Mesendoderm (in vitro differentiated cells): Measurements from ENCODE around the gene PLA2G6.

Experiments used
- DNase-seq: peaks from one replicate; pipeline ENCODE4 v3.0.0; 2013
- H2AK5ac ChIP-seq: 2 replicates; pipeline ENCODE4 v1.6.1; 2013; ENCODE audit warnings: low read length, inconsistent platforms
- H2BK120ac ChIP-seq: 2 replicates; pipeline ENCODE4 v1.6.1; 2013; ENCODE audit warnings: low read depth, mild to moderate bottlenecking, low read length, moderate library complexity, mixed read lengths
- H2BK15ac ChIP-seq: replicated peaks from 2 replicates; pipeline ENCODE4 v1.6.1; 2013; ENCODE audit warnings: low read depth, mild to moderate bottlenecking, moderate library complexity
- H2BK5ac ChIP-seq: 2 replicates; pipeline ENCODE4 v1.6.1; 2013; ENCODE audit warnings: low read length, inconsistent platforms
- H3K18ac ChIP-seq: 2 replicates; pipeline ENCODE4 v1.6.1; 2013; ENCODE audit warnings: mild to moderate bottlenecking, low read length, mixed read lengths
- H3K23ac ChIP-seq: one replicate; pipeline ENCODE4 v1.6.1; 2013; ENCODE audit warnings: low read length
- H3K27ac ChIP-seq: 2 replicates; pipeline ENCODE4 v1.5.1; 2013; ENCODE audit warnings: low read depth, mild to moderate bottlenecking, inconsistent platforms, low read length, moderate library complexity
- H3K27me3 ChIP-seq: 2 replicates; pipeline ENCODE4 v1.6.1; 2013; ENCODE audit warnings: low read length, control low read depth, mild to moderate bottlenecking, inconsistent platforms; ENCODE audit not compliant: insufficient read depth, poor library complexity
- H3K36me3 ChIP-seq: 2 replicates; pipeline ENCODE4 v1.6.1; 2013; ENCODE audit warnings: low read length, inconsistent platforms; ENCODE audit not compliant: control insufficient read depth, insufficient read depth
- H3K4ac ChIP-seq: one replicate; pipeline ENCODE4 v1.6.1; 2013; ENCODE audit warnings: low read depth, mild to moderate bottlenecking, low read length, moderate library complexity
- H3K4me1 ChIP-seq: 2 replicates; pipeline ENCODE4 v1.6.1; 2013; ENCODE audit warnings: low read depth, low read length, inconsistent platforms; ENCODE audit not compliant: control insufficient read depth
- H3K4me2 ChIP-seq: 2 replicates; pipeline ENCODE4 v1.6.1; 2013; ENCODE audit warnings: low read length
- H3K4me3 ChIP-seq: 2 replicates; pipeline ENCODE4 v1.5.1; 2013; ENCODE audit warnings: mild to moderate bottlenecking, low read length
- H3K56ac ChIP-seq: one replicate; pipeline ENCODE4 v1.6.1; 2013; ENCODE audit warnings: low read length
- H3K79me1 ChIP-seq: 2 replicates; pipeline ENCODE4 v1.6.1; 2013; ENCODE audit warnings: low read length, inconsistent platforms
- H3K79me2 ChIP-seq: 2 replicates; pipeline ENCODE4 v1.6.1; 2013; ENCODE audit warnings: mild to moderate bottlenecking, low read length; ENCODE audit not compliant: control insufficient read depth, insufficient read depth
- H3K9ac ChIP-seq: 2 replicates; pipeline ENCODE4 v1.6.1; 2013; ENCODE audit warnings: low read length, inconsistent platforms
- H4K5ac ChIP-seq: one replicate; pipeline ENCODE4 v1.6.1; 2013; ENCODE audit warnings: low read length
- H4K8ac ChIP-seq: one replicate; pipeline ENCODE4 v1.6.1; 2013; ENCODE audit warnings: low read depth, mild to moderate bottlenecking, control low read depth, low read length, moderate library complexity
- WGBS: extraction: QIAGEN DNeasy Blood & Tissue Kit; methylation state at CpG from one replicate; pipeline ENCODE4 v1.1.7; 2013; ENCODE audit warnings: low lambda C conversion rate, missing lambda C conversion rate; ENCODE audit not compliant: insufficient coverage; ENCODE audit errors: extremely low coverage; 5-methylcytosine and 5-hydroxymethylcytosine counted together

The PLA2G6 gene

DNA sequence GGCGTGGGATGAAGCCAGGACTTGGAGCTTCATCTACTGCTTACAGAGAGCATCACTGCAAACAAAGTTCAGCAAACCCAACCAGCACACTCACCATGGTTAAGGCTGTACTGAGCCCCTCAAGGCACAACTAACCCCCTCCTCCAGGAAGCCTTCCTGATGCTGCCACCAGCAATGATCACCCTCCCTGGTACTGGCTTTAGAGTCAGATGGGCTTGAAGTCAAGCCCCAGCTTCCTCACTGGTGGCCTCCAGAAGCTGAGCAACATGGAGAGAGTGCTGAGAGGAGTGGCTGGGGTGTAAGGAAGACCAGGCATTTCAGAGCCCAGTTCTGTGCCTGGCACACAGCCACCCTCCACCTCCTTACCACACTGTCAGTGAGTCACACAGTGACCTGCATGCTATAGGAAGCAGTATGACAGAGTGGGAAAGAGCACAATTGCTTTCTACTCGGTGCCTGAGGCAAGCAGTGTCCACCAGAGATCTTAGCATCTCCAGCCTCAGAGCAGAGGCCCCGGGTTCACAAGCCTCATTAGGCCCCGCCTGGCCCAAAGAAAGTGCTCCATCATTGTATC is 46.4 kb downstream of the PLA2G6 start:
- no peak overlapping the region for H3K18ac ChIP-seq
- H4K8ac ChIP-seq: no peak overlapping the region
- H3K79me2 ChIP-seq: no peaks in the 10 kb centered on the region
- H3K4me3 ChIP-seq: no peak overlapping the region
- no peak overlapping the region for H2BK120ac ChIP-seq
- no peaks in the 10 kb centered on the region for H3K36me3 ChIP-seq
- no peak overlapping the region for H2AK5ac ChIP-seq
- DNase-seq: no peak
- H3K23ac ChIP-seq: no peak overlapping the region
- no peak overlapping the region for H2BK5ac ChIP-seq
- H3K27me3 ChIP-seq: no peaks in the 10 kb centered on the region
- H4K5ac ChIP-seq: no peak overlapping the region
- H3K4ac ChIP-seq: no peak overlapping the region
- H2BK15ac ChIP-seq: no peak overlapping the region
- no peak overlapping the region for H3K4me2 ChIP-seq
- no peak overlapping the region for H3K56ac ChIP-seq
- WGBS: no CpG with 5 or more reads among the region's 4 CpGs
- H3K4me1 ChIP-seq: no peaks in the 10 kb centered on the region
- H3K27ac ChIP-seq: no peak overlapping the region
- no peaks in the 10 kb centered on the region for H3K79me1 ChIP-seq
- no peak overlapping the region for H3K9ac ChIP-seq

DNA sequence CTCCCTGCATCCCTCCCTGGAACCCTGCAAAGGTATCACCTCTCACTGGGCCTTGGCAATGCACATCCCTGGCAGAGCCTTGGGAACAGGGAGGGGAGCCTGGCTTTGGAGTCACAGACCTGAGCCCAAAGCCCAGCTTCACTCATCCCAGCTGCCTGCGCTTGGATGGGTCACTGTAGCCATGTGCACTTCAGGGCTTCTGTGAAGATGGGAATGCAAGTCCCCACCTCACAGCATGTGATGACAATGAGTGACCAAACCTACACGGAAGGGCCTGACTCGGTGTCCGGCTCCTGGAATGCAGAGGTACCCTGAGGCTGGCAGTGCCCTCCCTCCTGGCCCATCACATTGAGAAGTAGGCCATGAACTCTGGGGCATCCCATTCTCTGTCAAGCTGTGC is 48.3 kb downstream of the PLA2G6 start:
- no peak for DNase-seq
- no peak overlapping the region for H3K27ac ChIP-seq

DNA sequence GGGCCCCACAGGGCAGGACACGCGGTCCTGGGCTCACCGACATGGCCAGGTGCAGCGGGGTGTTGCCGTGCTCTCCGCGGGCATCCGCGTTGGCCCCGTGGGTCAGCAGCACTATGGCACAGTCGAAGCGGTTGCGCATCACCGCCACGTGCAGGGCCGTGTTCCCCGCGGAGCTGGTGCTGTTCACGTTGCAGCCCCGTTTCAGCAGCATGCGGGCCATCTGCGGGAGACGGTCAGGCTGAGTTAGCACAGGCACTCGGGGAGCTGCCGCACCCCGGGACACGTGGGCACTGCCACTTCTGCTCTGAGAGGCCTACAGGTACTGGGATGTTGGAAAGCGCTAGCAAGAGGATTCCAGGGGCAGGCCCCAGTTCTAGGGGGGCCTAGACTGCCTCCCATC is 48.8 kb downstream of the PLA2G6 start:
- Histone ChIP-seq H2BK120ac (no peak overlapping the region), H2BK15ac (no peak overlapping the region), H2BK5ac (no peak overlapping the region), H3K4me3 (no peak overlapping the region), H3K4ac (no peak overlapping the region), H3K56ac (no peak overlapping the region), H3K23ac (no peak overlapping the region), H3K27me3 (no peaks in the 10 kb centered on the region), H2AK5ac (no peak overlapping the region), H3K79me1 (no peaks in the 10 kb centered on the region), H3K18ac (no peak overlapping the region), H3K4me1 (no peaks in the 10 kb centered on the region), H4K8ac (no peak overlapping the region), H4K5ac (no peak overlapping the region), H3K4me2 (no peak overlapping the region), H3K36me3 (no peaks in the 10 kb centered on the region), H3K27ac (no peak overlapping the region), H3K79me2 (no peaks in the 10 kb centered on the region), H3K9ac (no peak overlapping the region)
- DNase-seq: no peak
- WGBS: no CpG with 5 or more reads among the region's 28 CpGs

More for the DNA sequence above, 48.3 kb downstream of the PLA2G6 start:
- Histone ChIP-seq H3K36me3 (no peaks in the 10 kb centered on the region), H2BK15ac (no peak overlapping the region), H3K18ac (no peak overlapping the region), H2BK120ac (no peak overlapping the region), H3K4me1 (no peaks in the 10 kb centered on the region), H2BK5ac (no peak overlapping the region), H4K5ac (no peak overlapping the region), H3K79me2 (no peaks in the 10 kb centered on the region), H3K23ac (no peak overlapping the region), H3K4ac (no peak overlapping the region), H3K56ac (no peak overlapping the region), H3K9ac (no peak overlapping the region), H3K27me3 (no peaks in the 10 kb centered on the region), H3K79me1 (no peaks in the 10 kb centered on the region), H4K8ac (no peak overlapping the region), H3K4me2 (no peak overlapping the region), H3K4me3 (no peak overlapping the region), H2AK5ac (no peak overlapping the region)
- WGBS: no CpG with 5 or more reads among the region's 4 CpGs

DNA sequence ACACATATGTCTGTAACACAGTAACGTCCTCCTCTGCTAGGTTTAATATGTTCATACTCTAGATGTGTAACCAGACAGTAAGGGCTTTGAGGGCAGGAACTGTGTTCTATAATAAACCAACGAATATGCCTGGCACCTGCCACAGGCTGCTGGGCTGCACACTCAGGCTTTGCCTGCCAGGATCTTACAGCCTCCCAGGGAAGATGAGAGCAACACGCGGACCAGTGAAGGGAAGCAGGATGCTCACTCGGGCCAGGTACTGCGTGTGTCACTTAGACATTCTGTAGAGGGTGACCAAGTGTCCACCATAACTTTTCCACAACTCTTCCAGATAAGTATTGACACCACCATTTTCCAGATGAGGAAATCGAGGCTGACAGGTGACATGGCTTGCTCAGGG is 49.5 kb downstream of the PLA2G6 start:
- no peak for DNase-seq
- Histone ChIP-seq H3K79me1 (no peaks in the 10 kb centered on the region), H4K8ac (no peak overlapping the region), H3K23ac (no peak overlapping the region), H2BK120ac (no peak overlapping the region), H2AK5ac (no peak overlapping the region), H3K27ac (no peak overlapping the region), H3K4me1 (no peaks in the 10 kb centered on the region), H3K9ac (no peak overlapping the region), H3K4me3 (no peak overlapping the region), H3K4ac (no peak overlapping the region), H3K18ac (no peak overlapping the region), H2BK15ac (no peak overlapping the region), H3K36me3 (no peaks in the 10 kb centered on the region), H3K27me3 (no peaks in the 10 kb centered on the region), H3K79me2 (no peaks in the 10 kb centered on the region), H3K4me2 (no peak overlapping the region), H3K56ac (no peak overlapping the region), H4K5ac (no peak overlapping the region), H2BK5ac (no peak overlapping the region)
- no CpG with 5 or more reads among the region's 7 CpGs for WGBS

DNA sequence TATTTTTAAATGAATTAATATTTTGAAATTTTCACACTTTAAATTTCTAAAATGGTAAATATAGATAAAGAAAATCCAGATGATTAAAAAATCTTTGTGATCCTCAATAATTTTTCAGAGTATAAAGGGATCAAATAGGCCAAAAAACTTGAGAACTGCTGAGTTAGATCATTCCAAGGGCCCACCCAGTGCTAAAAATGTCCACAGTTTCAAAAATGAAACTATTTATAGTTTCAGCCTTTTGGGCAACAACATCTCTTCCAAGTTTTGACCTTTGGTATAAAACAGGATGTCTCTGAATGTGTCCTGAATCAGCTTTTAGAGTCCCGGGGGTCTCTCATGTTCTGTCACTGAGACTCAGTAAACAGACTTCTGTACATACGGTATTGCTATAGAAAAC is 50.2 kb downstream of the PLA2G6 start:
- H3K18ac ChIP-seq: no peak overlapping the region
- H3K4me1 ChIP-seq: no peaks in the 10 kb centered on the region
- no CpG with 5 or more reads among the region's 2 CpGs for WGBS
- no peaks in the 10 kb centered on the region for H3K79me1 ChIP-seq
- no peak overlapping the region for H4K8ac ChIP-seq
- no peak overlapping the region for H3K4ac ChIP-seq
- no peak overlapping the region for H3K56ac ChIP-seq
- no peak overlapping the region for H2BK5ac ChIP-seq
- H3K9ac ChIP-seq: no peak overlapping the region
- no peak overlapping the region for H2AK5ac ChIP-seq
- no peaks in the 10 kb centered on the region for H3K27me3 ChIP-seq
- H3K27ac ChIP-seq: no peak overlapping the region
- H3K36me3 ChIP-seq: no peaks in the 10 kb centered on the region
- no peak for DNase-seq
- H3K79me2 ChIP-seq: no peaks in the 10 kb centered on the region
- H4K5ac ChIP-seq: no peak overlapping the region
- H3K23ac ChIP-seq: no peak overlapping the region
- no peak overlapping the region for H2BK120ac ChIP-seq
- H2BK15ac ChIP-seq: no peak overlapping the region
- no peak overlapping the region for H3K4me3 ChIP-seq
- H3K4me2 ChIP-seq: no peak overlapping the region

DNA sequence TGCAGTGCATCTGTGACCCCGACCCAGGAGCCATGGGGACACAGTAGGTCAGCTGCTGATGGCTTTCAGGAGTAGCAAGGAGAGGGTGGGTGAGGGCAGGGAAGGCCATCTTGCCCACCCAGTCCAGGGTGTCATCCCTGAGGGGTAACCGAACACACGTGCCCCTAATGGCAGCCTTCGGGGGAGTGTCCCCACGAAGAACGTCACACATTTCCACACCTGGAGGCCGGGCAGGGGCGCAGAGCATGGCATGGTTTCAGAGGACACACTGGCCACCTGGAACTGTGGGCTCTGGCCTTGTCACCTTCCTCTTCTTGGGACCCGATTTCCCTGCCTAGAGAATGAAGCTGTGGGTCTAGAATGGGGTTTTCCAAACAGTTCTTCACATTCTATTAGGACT is 51.8 kb downstream of the PLA2G6 start:
- Histone ChIP-seq H4K8ac (no peak overlapping the region), H2BK15ac (no peak overlapping the region), H3K4me1 (no peaks in the 10 kb centered on the region), H3K27ac (no peak overlapping the region), H3K18ac (no peak overlapping the region), H3K4me3 (no peak overlapping the region), H3K23ac (no peak overlapping the region), H2AK5ac (no peak overlapping the region), H2BK5ac (no peak overlapping the region), H4K5ac (no peak overlapping the region), H3K9ac (no peak overlapping the region), H3K27me3 (no peaks in the 10 kb centered on the region), H3K4ac (no peak overlapping the region), H3K4me2 (no peak overlapping the region), H3K56ac (no peak overlapping the region), H2BK120ac (no peak overlapping the region), H3K36me3 (no peaks in the 10 kb centered on the region), H3K79me1 (no peaks in the 10 kb centered on the region), H3K79me2 (no peaks in the 10 kb centered on the region)
- WGBS: no CpG with 5 or more reads among the region's 9 CpGs
- DNase-seq: no peak
